Hematopoietic multipotent progenitor cell treated with erythropoietin and hydrocortisone succinate and interleukin-3 and kit ligand, for 6 days (in vitro differentiated cells): ENCODE measurements around the gene CUEDC2.

Source experiments
- DNase-seq: peaks from one replicate; pipeline ENCODE4 v3.0.0-alpha.2; 2015

Gene CUEDC2

DNA sequence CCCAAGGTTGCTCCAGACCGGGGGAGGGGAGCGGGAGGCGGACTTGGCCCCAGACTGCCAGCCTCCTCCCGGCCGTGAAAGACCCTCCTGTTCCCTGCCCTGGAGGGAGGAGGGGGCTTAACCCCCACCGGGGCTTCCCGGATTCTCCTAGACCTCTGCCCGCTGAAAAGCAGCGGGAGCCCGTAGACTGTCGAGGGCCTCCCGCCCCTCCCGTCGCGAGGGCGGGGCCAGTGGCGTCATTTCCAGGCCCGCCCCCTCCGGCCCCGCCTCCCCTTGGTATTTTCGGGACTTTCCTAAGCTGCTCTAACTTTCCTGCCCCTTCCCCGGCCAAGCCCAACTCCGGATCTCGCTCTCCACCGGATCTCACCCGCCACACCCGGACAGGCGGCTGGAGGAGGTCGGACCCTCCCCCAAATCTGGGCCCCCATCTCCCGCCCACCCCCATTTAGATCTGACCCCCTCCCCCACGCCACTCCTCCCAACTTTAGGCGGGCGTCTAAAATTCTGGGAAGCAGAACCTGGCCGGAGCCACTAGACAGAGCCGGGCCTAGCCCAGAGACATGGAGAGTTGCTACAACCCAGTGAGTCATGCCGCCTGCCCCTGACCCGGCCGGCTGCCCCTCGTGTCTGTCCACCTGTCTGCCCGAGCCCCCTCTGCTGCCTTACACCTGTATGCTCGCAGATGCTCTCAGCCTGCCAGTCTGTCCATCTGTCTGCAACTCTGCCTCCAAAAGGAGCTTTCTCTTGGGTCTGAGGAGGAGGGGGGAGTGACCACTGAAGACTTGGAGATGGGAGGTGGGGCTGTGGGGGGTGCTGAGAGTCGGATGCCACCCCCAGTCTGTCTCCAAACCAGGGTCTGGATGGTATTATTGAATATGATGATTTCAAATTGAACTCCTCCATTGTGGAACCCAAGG, 36.7 kb downstream of the CUEDC2 start, which contains the start of gene NFKB2:
NFKB2 (plus strand) TSS at position 306 of the 917 bp plus-strand sequence; CDS start at position 561, 255 bp downstream.
- DNase-seq = peak; percentile 88

DNA sequence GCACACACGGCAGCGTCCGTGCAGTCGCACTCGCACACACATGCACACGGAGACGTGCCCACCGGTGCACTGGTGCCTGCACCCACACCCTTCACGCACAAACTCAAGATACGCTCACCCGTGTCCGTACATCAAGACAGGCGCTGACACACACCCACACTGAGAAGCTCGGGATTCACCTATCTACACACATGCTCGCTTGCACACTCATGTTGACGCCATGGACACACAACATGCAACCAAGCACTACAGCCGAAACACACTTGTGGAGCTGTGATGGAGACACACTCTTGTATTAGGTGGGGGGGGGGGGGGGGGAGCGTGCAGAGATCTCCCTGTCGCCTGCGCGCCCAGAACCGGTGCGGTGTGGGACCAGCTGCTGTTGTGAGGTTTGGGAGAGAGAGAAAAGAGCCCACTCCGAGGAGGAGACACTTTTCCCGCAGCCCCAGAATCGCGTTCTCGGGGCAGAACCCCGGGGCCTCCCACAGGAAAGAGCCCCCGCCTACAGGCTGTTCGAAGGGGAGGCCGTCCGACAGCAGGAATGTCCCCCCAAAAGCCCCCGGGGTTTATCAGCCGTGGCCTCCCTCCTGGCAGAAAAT, 37.5 kb downstream of the CUEDC2 start:
- peak; percentile 60 for DNase-seq

DNA sequence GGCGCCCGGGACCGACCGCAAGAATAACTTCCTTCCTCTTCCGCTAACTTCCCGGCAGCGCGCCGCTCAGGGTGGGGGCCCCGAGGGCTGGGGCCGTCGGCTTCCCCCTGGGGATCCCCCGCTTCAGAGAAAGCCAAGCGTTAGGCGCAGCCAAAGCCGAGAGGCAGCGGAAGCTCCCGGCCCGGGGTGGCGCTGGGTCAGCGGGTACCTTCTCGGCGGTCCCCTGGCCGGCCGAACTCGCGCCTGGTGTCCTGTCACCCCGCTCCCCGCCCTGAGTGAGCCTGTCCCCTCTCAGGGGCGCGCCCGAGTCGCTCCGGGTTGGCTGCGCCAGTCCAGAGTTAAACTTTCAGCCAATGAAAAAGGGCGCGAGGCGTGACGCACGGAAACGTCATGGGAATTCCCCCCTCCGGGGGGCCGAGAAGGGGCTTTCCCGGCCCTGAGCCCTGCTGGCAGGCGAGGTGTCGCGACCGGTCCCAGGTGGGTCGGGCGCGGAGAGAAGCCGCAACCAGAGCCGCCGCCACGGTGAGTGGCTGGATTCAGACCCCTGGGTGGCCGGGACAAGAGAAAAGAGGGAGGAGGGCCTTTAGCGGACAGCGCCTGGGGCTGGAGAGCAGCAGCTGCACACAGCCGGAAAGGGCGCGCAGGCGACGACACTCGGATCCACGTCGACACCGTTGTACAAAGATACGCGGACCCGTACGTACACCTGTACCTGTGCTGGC, 38.1 kb downstream of the CUEDC2 start:
- DNase-seq = peak; percentile 95

DNA sequence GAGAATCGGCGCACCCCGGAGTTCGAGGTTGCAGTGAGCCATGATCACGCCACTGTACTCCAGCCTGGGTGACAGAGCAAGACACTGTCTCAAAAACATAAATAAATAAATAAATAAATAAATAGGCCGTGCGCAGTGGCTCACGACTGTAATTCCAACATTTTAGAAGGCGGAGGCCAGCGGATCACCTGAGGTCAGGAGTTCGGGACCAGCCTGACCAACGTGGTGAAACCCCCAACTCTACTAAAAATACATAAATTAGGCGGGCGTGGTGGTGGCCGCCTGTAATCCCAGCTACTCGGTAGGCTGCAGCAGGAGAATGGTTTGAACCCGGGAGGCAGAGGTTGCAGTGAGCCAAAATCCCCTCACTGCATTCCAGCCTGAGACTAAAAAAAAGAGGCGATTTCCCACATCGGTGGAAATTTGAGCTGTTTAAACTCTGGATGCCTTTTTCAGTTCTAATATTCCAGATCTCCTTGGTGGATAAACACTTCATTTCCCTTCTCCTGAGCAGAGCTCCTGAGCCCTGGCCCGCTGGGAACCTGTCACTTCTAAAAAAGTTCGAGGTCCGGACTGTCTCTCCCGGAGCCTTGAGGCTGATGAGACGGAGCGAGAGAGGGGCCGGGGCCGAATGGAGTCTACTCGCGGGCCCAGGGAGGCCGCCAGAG, 38.8 kb downstream of the CUEDC2 start:
- DNase-seq = no peak

DNA sequence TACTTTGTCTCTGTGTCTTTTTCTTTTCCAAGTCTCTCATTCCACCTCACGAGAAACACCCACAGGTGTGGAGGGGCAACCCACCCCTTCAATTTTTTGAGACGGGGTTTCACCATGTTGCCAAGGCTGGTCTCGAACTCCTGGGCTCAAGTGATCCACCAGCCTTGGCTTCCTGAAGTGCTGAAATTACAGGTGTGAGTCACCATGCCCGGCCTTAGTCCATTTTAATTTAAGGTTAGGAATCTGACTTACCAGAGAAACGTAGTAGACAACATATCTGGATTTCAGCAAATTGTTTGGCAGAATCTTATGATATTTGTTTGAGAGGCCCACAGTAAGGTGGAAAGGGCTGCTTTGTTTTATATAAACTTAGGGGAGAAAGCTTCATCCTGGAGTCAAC, 40.1 kb downstream of the CUEDC2 start:
- DNase-seq = no peak

DNA sequence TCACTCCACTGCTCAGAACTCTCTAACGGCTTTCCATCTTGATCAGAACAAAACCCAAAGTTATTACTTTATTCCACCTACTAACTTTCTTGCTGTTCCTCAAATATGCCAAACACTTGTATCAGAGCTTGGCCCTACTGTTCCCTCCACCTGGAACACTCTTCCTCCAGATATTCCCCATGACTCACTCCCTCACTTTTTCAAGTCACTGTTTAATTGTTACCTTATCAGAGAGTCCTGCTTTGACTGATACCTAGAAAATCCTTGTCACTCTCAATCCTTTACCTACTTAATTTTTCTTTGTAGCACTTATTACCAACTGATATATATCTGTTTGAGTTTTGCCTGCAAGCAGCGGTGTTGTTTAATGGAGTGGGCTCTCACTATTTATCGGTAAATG, 42.5 kb downstream of the CUEDC2 start:
- no peak for DNase-seq

DNA sequence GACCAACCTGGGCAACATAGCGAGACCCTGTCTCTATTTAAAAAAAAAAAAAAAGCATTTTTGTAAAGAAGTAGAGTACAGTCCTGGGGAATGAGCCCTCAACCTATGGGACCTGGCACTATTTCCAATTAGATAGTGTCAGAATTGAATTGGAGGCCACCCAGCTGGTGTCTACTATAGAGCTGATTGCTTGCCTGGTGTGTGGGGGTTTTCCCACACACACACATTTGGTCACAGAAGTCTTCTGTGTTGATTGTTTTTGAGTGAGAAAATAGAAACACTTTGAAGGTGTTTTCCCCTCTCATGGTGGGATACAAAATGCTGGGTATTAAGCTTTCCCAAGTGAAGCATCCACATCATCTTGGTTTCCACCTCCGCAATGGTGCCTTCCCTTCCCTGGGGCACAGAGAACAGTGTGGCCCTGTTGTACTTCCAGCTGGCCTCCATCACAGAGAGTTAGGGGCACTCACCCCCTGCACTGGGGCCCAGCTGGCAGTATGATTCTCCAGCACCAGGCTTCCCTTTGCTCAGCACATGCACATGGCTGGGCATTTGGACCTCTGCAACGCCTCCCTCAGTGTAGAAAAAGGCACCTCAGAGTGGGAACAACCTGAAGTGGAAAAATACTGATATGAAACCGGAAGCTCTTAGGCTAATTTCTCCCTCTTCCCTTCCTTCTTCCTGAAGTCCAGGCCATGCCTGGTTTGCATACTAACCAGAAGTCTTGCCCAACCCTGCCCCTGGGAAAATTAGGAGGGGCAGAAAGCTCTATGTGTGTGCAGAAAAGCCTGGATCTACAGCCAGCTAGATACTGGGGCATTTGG, 47.6 kb downstream of the CUEDC2 start:
- DNase-seq = no peak

DNA sequence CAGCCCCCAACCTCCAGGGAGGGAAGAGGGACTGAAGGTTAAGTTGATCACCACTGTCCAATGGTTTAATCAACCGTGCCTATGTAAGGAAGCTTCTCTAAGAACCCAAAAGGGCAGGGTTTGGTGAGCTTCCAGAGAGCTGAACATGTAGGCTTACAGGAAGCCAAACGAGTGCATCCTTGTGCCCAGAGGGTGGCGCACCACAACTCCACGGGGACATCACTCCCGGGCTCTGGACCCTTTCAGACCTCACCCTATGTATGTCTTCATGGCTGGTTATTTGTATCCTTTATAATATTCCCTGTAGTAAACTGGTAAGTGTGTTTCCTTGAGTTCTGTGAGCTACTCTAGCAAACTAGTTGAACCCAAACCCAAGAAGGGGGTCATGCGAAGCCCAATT, 48.3 kb downstream of the CUEDC2 start:
- peak; percentile 42 for DNase-seq

DNA sequence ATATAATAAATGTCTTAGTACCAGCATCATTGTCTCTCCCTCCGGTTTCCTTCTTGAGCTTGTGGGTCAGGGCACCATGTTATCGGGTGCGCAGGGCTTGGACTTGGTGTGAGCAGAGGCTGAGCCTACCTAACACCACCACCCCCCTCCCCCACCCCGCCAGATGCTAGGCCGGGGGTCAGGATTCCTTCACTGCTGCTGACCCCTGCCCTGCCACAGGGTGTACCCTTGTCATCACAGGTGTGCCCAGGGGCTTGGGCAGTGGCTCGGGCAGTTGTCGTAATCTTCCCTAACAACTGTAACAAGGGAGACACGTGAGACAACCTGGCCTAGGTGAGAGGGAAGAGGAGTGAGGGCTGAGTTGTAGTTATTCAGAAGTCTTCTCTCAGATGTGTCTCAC, 49.5 kb downstream of the CUEDC2 start:
- no peak for DNase-seq

DNA sequence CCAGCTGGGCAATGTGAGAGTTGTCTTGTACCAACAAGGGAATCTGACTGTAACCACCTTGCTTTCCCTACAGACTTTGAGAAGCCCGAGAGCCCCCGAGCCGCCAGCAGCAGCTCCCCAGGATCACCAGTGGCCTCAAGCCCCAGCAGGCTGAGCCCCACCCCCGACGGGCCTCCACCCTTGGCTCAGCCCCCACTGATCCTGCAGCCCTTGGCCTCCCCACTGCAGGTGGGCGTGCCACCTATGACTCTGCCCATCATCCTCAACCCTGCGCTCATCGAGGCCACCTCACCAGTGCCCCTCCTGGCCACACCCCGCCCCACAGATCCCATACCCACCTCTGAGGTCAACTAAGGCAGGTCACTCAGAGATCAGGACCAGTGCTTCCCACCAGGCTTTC, 50.4 kb downstream of the CUEDC2 start:
- no peak for DNase-seq

DNA sequence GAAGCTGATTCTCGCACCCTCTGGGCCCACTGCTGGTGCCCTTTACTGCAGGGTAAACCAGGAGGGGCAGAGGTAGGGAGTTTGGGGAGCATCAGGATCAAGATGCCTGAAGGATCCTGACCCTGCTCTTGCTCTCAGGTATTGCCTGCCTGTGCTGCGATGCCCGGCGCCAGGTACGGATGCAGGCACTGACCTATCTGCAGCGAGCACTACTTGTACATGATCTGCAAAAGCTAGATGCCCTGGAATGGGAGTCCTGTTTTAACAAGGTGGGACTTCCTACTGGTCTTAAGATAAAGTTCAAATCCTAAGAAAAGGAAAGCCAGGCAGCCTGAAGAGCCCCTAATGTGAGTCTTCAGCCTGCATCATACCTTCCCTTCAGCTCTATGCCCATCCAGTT, 53.0 kb downstream of the CUEDC2 start:
- no peak for DNase-seq

DNA sequence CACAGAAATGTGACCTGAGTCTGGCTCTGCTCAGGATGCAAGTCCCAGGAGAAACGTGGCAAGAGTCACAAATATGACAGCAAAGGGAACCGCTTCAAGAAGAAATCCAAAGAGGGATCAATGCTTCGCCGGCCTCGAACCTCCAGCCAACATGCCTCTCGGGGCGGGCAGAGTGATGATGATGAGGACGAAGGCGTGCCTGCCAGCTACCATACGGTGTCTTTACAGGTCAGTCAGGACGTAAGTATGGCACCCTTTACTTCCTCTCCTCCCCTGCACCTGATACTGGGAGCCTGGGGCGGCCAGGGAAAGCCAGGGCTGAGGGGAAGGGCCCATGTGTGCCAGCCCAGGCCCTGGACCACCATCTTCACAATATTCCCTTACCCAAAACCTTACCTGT, 55.5 kb downstream of the CUEDC2 start:
- no peak for DNase-seq

DNA sequence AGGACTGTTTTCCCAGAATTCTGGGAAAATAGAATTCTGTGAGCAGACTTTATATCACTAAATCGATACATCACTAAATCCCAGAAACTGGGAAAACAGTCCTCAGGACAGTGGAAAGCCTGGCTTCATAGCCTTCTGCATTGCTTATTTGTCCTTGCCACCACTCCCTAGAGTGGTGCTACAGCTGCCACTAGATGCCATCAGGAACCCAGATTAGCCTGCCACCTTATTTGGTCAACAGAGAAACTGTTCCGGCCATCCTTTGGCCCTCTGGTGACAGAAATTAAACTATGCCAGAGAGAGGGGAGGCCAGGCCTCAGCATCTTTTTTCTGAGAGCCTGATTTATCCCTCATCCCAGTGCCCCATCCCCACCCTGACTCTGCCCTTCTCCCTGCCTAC, 56.5 kb downstream of the CUEDC2 start:
- DNase-seq = no peak

DNA sequence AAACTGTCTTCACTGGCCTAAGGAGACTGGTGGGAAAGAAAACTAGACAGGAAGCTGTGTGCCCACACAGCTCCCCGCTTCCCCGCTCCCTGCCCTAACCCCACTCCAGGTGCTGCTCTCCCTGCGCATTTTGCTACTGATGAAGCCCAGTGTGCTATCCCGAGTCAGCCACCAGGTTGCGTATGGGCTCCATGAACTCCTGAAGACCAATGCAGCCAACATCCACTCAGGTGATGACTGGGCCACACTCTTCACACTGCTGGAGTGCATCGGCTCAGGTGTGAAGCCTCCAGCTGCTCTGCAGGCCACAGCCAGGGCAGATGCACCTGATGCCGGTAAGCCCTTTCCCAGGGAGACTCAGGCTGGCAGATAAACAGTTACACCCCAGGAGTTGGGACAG, 57.1 kb downstream of the CUEDC2 start:
- DNase-seq = no peak
